HepG2 (cell line): Measurements from ENCODE around the gene EYA3. TPM values are rescaled to one million over a fixed set of nuclear protein-coding genes. Genes with fewer than 3 reads are reported as not detected.
"Not testable (repeated sequence)": the region's sequence is repeated elsewhere in the genome, so short reads cannot be mapped to it uniquely, and the experiment has no call there.

Experiments
- ATAC-seq: fragments of 200-7000 bp; cut with Tn5 transposase; 3 replicates; pipeline ENCODE4 v1.9.1; 2020; ENCODE audit warnings: mild to moderate bottlenecking, moderate library complexity
- BruUV-seq: library from RNA; stranded (reverse); fragments of 400-500 nt; replicated peaks from 2 replicates; lab custom pipeline; 2021; lab: Mats Ljungman, UMichigan
- CTCF ChIA-PET: fragments of 300-600 bp; formaldehyde crosslinking; extraction: SDS; loops from one replicate; lab custom pipeline; 2021; ENCODE audit warnings: low total read pairs, inconsistent platforms, low intra/inter-chr PET ratio; lab: Yijun Ruan, JAX
- POLR2A ChIA-PET: fragments of 350-600 bp; sonication (Branson Sonifier 250); formaldehyde crosslinking; loops from one replicate; lab custom pipeline; 2020; ENCODE audit warnings: antibody characterized with exemption, inconsistent platforms; lab: Yijun Ruan, JAX
- DNase-seq: peaks from one replicate; pipeline ENCODE4 v3.0.0-alpha.2; 2015; ENCODE audit warnings: low spot score
- FAIRE-seq: peaks from 3 replicates; lab custom pipeline; 2011; peaks lifted over from hg19 to GRCh38; lab: Jason Lieb, UNC
- H2AFZ ChIP-seq: one replicate; pipeline ENCODE4 v1.6.1; 2011; ENCODE audit warnings: low read length, inconsistent platforms
- H3K27ac ChIP-seq: fragments of 300-600 bp; 3 replicates; pipeline ENCODE4 v1.8.0; 2011; ENCODE audit warnings: mixed run types, mild to moderate bottlenecking, mixed read lengths, low read length, inconsistent platforms; ENCODE audit not compliant: insufficient read depth; ENCODE audit errors: extremely low read length
- H3K27me3 ChIP-seq, 2 experiments: fragments of 200-600 bp in 1 of 2; 2 replicates in 1 of 2; 3 replicates in 1 of 2; pipeline versions ENCODE4 v1.6.0 to v1.8.0; 2011; ENCODE audit warnings: low read length in 2 of 2, mild to moderate bottlenecking in 2 of 2, moderate library complexity in 2 of 2, inconsistent platforms in 1 of 2; ENCODE audit not compliant: insufficient read depth in 2 of 2, control insufficient read depth in 1 of 2
- H3K36me3 ChIP-seq, 2 experiments: fragments of 200-600 bp in 1 of 2; replicated peaks in 1 of 2; 2 replicates in 1 of 2; 3 replicates in 1 of 2; pipeline versions ENCODE4 v1.5.1 to v1.8.0; 2011; ENCODE audit warnings: low read length in 2 of 2, inconsistent platforms in 1 of 2; ENCODE audit not compliant: insufficient read depth in 2 of 2, control insufficient read depth in 1 of 2
- H3K4me1 ChIP-seq: 2 replicates; pipeline ENCODE4 v1.5.1; 2012; ENCODE audit warnings: low read length, inconsistent platforms; ENCODE audit not compliant: insufficient read depth
- H3K4me2 ChIP-seq: 2 replicates; pipeline ENCODE4 v1.6.0; 2011; ENCODE audit warnings: low read depth, low read length, inconsistent platforms
- H3K4me3 ChIP-seq, 3 experiments: fragments of 200-600 bp in 1 of 3; sonication (generic), shearing (Covaris generic) in 1 of 3; replicated peaks in 1 of 3; 2 replicates each; pipeline ENCODE4 v1.5.1; 2011 to 2016; ENCODE audit warnings: low read length in 3 of 3, inconsistent platforms in 2 of 3, low read depth in 2 of 3, mild to moderate bottlenecking in 2 of 3, control low read depth in 1 of 3, mixed read lengths in 1 of 3; ENCODE audit not compliant: insufficient read depth in 1 of 3
- H3K79me2 ChIP-seq: one replicate; pipeline ENCODE4 v1.6.1; 2011; ENCODE audit warnings: low read length, inconsistent platforms; ENCODE audit not compliant: insufficient read depth
- H3K9ac ChIP-seq: 2 replicates; pipeline ENCODE4 v1.6.0; 2011; ENCODE audit warnings: mild to moderate bottlenecking, low read depth, low read length, inconsistent platforms; ENCODE audit not compliant: insufficient read depth
- H3K9me3 ChIP-seq: 2 replicates; pipeline ENCODE4 v1.5.1; 2012; ENCODE audit warnings: mild to moderate bottlenecking, low read length
- H4K20me1 ChIP-seq: 2 replicates; pipeline ENCODE4 v1.6.0; 2011; ENCODE audit warnings: inconsistent platforms, mild to moderate bottlenecking, low read length, moderate library complexity; ENCODE audit not compliant: insufficient read depth
- JUND ChIP-seq: sonication (generic); formaldehyde crosslinking; IDR thresholded peaks from 2 replicates; pipeline ENCODE4 v1.8.0; 2022; ENCODE audit warnings: mild to moderate bottlenecking, missing genetic modification reagents
- NFYB ChIP-seq: sonication (generic); formaldehyde crosslinking; IDR thresholded peaks from 2 replicates; pipeline ENCODE4 v1.4.0; 2020; ENCODE audit warnings: missing genetic modification reagents
- ZC3H13 ChIP-seq: sonication (generic); formaldehyde crosslinking; IDR thresholded peaks from 2 replicates; pipeline ENCODE4 v1.8.1; 2023; ENCODE audit warnings: mild to moderate bottlenecking, missing genetic modification reagents, moderate library complexity
- ZNF121 ChIP-seq: sonication (generic); formaldehyde crosslinking; IDR thresholded peaks from 2 replicates; pipeline ENCODE4 v1.5.0; 2020; ENCODE audit warnings: mild to moderate bottlenecking, missing genetic modification reagents
- ZNF619 ChIP-seq: sonication (generic); formaldehyde crosslinking; IDR thresholded peaks from 2 replicates; pipeline ENCODE4 v1.4.0; 2020; ENCODE audit warnings: mild to moderate bottlenecking, missing genetic modification reagents
- ZNF660 ChIP-seq: sonication (generic); formaldehyde crosslinking; IDR thresholded peaks from 2 replicates; pipeline ENCODE4 v1.5.1; 2020; ENCODE audit warnings: mild to moderate bottlenecking, low read depth, missing genetic modification reagents, borderline replicate concordance
- WGBS: methylation state at CpG from one replicate; pipeline ENCODE4 v1.1.6; 2017; ENCODE audit warnings: low lambda C conversion rate; 5-methylcytosine and 5-hydroxymethylcytosine counted together
- in situ Hi-C: cut with HindIII; loops from 2 replicates; pipeline ENCODE4 v1.10.0; 2017; ENCODE audit warnings: low pct_unique_long_range_greater_than_20kb; ENCODE audit not compliant: extremely low pct_ligation_motif_present
- intact Hi-C: fragments of 100-400 bp; cut with micrococcal nuclease; formaldehyde crosslinking; loops from one replicate; pipeline ENCODE4 v1.10.0; 2022; ENCODE audit not compliant: unreplicated experiment
- polyA plus RNA-seq, 8 experiments: library from polyadenylated mRNA; depleted of rRNA in 3 of 8; stranded (reverse) in 7 of 8; unstranded in 1 of 8; fragments of >200 nt; fragmentation: Illumina TruSeq in 4 of 8; extraction: Trizol in 4 of 8; gene quantifications; 2 replicates each; pipeline versions ENCODE4 v1.2.1 to v1.2.3, GENCODE V29; 2011 to 2016; ENCODE audit warnings: low read depth in 4 of 8, missing spikeins in 1 of 8, mixed read lengths in 1 of 8; ENCODE audit not compliant: insufficient read depth in 1 of 8
- total RNA-seq, 5 experiments: library from RNA; depleted of rRNA; stranded (reverse); fragments of >200 nt; fragmentation: Illumina TruSeq; extraction: Trizol; gene quantifications; 2 replicates each; pipeline ENCODE4 v1.2.3, GENCODE V29; 2016; ENCODE audit warnings: low read depth in 1 of 5
- TF ChIP-seq, protein P1 (sequence below), 2 experiments: IDR thresholded peaks; 2 replicates each; pipeline ENCODE4 v1.6.1; 2011 to 2012; ENCODE audit warnings: low read length in 2 of 2, borderline replicate concordance in 1 of 2, low read depth in 1 of 2, mild to moderate bottlenecking in 1 of 2, moderate library complexity in 1 of 2
- TF ChIP-seq, protein P2 (sequence below): sonication (generic); formaldehyde crosslinking; IDR thresholded peaks from 2 replicates; pipeline ENCODE4 v1.4.0; 2020; ENCODE audit warnings: missing genetic modification reagents

EYA3 gene
- total and polyA plus RNA-seq, 2 of the 13 experiments (the other 11 are each of a cell fraction or from before 2014, with no cell fraction given): 13.9 to 19.7 TPM

DNA sequence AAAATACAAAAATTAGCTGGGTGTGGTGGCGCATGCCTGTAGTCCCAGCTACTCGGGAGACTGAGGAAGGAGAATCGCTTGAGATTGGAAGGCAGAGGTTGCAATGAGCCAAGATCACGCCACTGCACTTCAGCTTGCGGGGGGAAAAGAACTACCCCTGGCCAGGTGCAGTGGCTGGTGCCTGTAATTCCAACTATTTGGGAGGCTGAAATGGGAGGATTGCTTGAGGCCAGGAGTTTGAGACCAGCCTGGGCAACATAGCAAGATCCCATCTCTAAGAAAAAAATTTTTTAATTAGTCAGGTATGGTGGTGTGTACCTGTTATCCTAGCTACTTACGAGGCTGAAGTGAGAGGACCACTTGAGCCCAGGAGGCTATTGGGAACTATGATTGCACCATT, 93.9 kb downstream of the EYA3 start:
- in situ Hi-C loops, CTCF ChIA-PET: not testable (repeated sequence)

DNA sequence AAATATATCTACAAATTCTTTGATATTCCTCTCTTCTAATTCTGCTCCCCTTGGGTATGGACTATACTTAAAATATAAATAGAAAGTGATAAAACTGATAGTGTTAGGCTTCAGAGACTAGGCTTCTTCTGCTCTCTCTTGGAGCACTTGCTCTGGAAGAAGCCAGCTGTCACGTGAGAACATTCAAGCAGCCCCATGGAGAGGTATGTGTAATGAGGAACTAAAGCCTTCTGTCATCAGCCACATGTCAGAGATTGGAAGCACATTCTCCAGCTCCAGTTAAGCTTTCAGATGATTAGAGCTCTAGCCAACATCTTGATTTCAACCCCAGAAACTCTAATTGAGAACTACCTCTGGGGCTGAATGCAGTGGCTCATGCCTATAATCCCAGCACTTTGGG, 94.3 kb downstream of the EYA3 start:
- no peak for FAIRE-seq
- CTCF ChIA-PET: no interaction called here
- in situ Hi-C loops: no loop called here

More for the DNA sequence above, 93.9 kb downstream of the EYA3 start:
- H3K9ac ChIP-seq, DNase-seq, H3K27ac ChIP-seq, H3K27me3 ChIP-seq, H3K9me3 ChIP-seq, H3K4me2 ChIP-seq, H3K4me1 ChIP-seq, H3K4me3 ChIP-seq, ATAC-seq, FAIRE-seq, H4K20me1 ChIP-seq, H3K79me2 ChIP-seq, intact Hi-C loops, BruUV-seq, POLR2A ChIA-PET, H2AFZ ChIP-seq: not testable (repeated sequence)
- TF ChIP-seq ZNF121 (CRISPR knock-in tag): peak; percentile 28; the same call in 1 of the 2 replicates
- peaks cover 21 to 61% of the 10 kb centered on the region in 2 experiments; a peak in 4 of 5 replicates for H3K36me3 ChIP-seq
- WGBS: 97% methylated on average over 6 of the region's 6 CpGs

More for the DNA sequence above, 94.3 kb downstream of the EYA3 start:
- no peak overlapping the region for H3K27ac ChIP-seq
- DNase-seq (no peak), ATAC-seq (no peak)
- H3K9me3 ChIP-seq: no peaks in the 10 kb centered on the region
- BruUV-seq: no TSS peak
- no peaks in the 10 kb centered on the region for H3K79me2 ChIP-seq
- TF ChIP-seq ZNF660 (CRISPR knock-in tag) (no peak), JUND (CRISPR knock-in tag) (no peak), ZNF619 (CRISPR knock-in tag) (no peak), ZC3H13 (CRISPR knock-in tag) (no peak), NFYB (no peak)
- TF ChIP-seq, protein P1, sequence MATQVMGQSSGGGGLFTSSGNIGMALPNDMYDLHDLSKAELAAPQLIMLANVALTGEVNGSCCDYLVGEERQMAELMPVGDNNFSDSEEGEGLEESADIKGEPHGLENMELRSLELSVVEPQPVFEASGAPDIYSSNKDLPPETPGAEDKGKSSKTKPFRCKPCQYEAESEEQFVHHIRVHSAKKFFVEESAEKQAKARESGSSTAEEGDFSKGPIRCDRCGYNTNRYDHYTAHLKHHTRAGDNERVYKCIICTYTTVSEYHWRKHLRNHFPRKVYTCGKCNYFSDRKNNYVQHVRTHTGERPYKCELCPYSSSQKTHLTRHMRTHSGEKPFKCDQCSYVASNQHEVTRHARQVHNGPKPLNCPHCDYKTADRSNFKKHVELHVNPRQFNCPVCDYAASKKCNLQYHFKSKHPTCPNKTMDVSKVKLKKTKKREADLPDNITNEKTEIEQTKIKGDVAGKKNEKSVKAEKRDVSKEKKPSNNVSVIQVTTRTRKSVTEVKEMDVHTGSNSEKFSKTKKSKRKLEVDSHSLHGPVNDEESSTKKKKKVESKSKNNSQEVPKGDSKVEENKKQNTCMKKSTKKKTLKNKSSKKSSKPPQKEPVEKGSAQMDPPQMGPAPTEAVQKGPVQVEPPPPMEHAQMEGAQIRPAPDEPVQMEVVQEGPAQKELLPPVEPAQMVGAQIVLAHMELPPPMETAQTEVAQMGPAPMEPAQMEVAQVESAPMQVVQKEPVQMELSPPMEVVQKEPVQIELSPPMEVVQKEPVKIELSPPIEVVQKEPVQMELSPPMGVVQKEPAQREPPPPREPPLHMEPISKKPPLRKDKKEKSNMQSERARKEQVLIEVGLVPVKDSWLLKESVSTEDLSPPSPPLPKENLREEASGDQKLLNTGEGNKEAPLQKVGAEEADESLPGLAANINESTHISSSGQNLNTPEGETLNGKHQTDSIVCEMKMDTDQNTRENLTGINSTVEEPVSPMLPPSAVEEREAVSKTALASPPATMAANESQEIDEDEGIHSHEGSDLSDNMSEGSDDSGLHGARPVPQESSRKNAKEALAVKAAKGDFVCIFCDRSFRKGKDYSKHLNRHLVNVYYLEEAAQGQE (IDR thresholded peaks at IDR 0.05; ENCODE audit: borderline replicate concordance in 1 of 2, low read depth in 1 of 2, low read length in 2 of 2): no peak
- TF ChIP-seq, protein P2, sequence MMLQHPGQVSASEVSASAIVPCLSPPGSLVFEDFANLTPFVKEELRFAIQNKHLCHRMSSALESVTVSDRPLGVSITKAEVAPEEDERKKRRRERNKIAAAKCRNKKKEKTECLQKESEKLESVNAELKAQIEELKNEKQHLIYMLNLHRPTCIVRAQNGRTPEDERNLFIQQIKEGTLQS (CRISPR knock-in tag): no peak
- no peak overlapping the region for H2AFZ ChIP-seq
- peaks cover 20 to 63% of the 10 kb centered on the region in 2 experiments for H3K36me3 ChIP-seq
- intact Hi-C loops: no loop called here
- POLR2A ChIA-PET: no interaction called here
- H4K20me1 ChIP-seq: no peaks in the 10 kb centered on the region
- H3K27me3 ChIP-seq: no peaks in the 10 kb centered on the region
- no peak overlapping the region for H3K4me2 ChIP-seq
- 100% methylated on average over 1 of the region's 1 CpG for WGBS
- no peak overlapping the region for H3K9ac ChIP-seq
- H3K4me3 ChIP-seq: no peak overlapping the region
- H3K4me1 ChIP-seq: no peaks in the 10 kb centered on the region
